Neural crest cell (in vitro differentiated cells): Measurements from ENCODE around the gene LSAMP. TPM values are rescaled to one million over a fixed set of nuclear protein-coding genes. Genes with fewer than 3 reads are reported as not detected.

Experiments used
- DNase-seq: peaks from one replicate; pipeline ENCODE4 v3.0.0; 2021; ENCODE audit warnings: low read depth, mixed read lengths, low spot score
- H3K27ac Mint-ChIP-seq: one replicate; pipeline ENCODE4 v1.8.0; 2021; ENCODE audit warnings: mild to moderate bottlenecking, mixed read lengths; ENCODE audit not compliant: unreplicated experiment
- H3K27me3 Mint-ChIP-seq: 2 replicates; pipeline ENCODE4 v1.8.0; 2021; ENCODE audit warnings: low read depth, mild to moderate bottlenecking, mixed read lengths
- H3K36me3 Mint-ChIP-seq: 2 replicates; pipeline ENCODE4 v1.8.0; 2021; ENCODE audit warnings: low read depth, mild to moderate bottlenecking, mixed read lengths
- H3K4me1 Mint-ChIP-seq: 2 replicates; pipeline ENCODE4 v1.8.0; 2021; ENCODE audit warnings: mixed read lengths
- H3K4me3 Mint-ChIP-seq: one replicate; pipeline ENCODE4 v1.8.0; 2021; ENCODE audit warnings: mild to moderate bottlenecking, mixed read lengths
- H3K9me3 Mint-ChIP-seq: 2 replicates; pipeline ENCODE4 v1.8.0; 2021; ENCODE audit warnings: mixed read lengths
- CTCF ChIP-seq: fragments of 200-600 bp; sonication (generic); conservative IDR thresholded peaks from 2 replicates; pipeline ENCODE4 v1.5.0; 2021; ENCODE audit warnings: antibody characterized with exemption, mild to moderate bottlenecking
- total RNA-seq: library from RNA; stranded (reverse); gene quantifications from 2 replicates; pipeline ENCODE4 v1.2.1, GENCODE V29; 2021

LSAMP gene
- total RNA-seq, 1 donor from 2014 or later, result 36.7 TPM

GRCh38 chr3:116474032-116474780 is 28.9 kb upstream of the LSAMP start:
- TF ChIP-seq CTCF, result no peak
- Mint-ChIP-seq H3K4me1 (peaks cover 7% of the 10 kb centered on the region), H3K36me3 (peaks cover 5% of the 10 kb centered on the region), H3K4me3 (no peak overlapping the region), H3K9me3 (peaks cover 5% of the 10 kb centered on the region), H3K27me3 (no peaks in the 10 kb centered on the region), H3K27ac (no peak overlapping the region)
- no peak for DNase-seq

- no peak for DNase-seq
- Mint-ChIP-seq H3K27me3 (no peaks in the 10 kb centered on the region), H3K4me3 (no peak overlapping the region), H3K36me3 (peaks cover 5% of the 10 kb centered on the region), H3K27ac (no peak overlapping the region), H3K4me1 (peaks cover 7% of the 10 kb centered on the region), H3K9me3 (peaks cover 5% of the 10 kb centered on the region)
- TF ChIP-seq CTCF, result no peak
These were observed 28.3 kb upstream of the LSAMP start for GRCh38 chr3:116473602-116474001.

- Mint-ChIP-seq H3K9me3 (no peaks in the 10 kb centered on the region), H3K36me3 (no peaks in the 10 kb centered on the region), H3K4me3 (no peak overlapping the region), H3K27ac (no peak overlapping the region), H3K4me1 (peaks cover 7% of the 10 kb centered on the region), H3K27me3 (no peaks in the 10 kb centered on the region)
- DNase-seq, result no peak
- TF ChIP-seq CTCF, result no peak
These were observed 25.4 kb upstream of the LSAMP start for GRCh38 chr3:116470605-116471197.

- Mint-ChIP-seq H3K27me3 (no peaks in the 10 kb centered on the region), H3K36me3 (no peaks in the 10 kb centered on the region), H3K4me3 (no peak overlapping the region), H3K27ac (no peak overlapping the region), H3K9me3 (no peaks in the 10 kb centered on the region), H3K4me1 (peaks cover 2% of the 10 kb centered on the region)
- no peak for DNase-seq
- TF ChIP-seq CTCF, result no peak
These were observed 24.3 kb upstream of the LSAMP start for GRCh38 chr3:116469546-116469945.

DNA sequence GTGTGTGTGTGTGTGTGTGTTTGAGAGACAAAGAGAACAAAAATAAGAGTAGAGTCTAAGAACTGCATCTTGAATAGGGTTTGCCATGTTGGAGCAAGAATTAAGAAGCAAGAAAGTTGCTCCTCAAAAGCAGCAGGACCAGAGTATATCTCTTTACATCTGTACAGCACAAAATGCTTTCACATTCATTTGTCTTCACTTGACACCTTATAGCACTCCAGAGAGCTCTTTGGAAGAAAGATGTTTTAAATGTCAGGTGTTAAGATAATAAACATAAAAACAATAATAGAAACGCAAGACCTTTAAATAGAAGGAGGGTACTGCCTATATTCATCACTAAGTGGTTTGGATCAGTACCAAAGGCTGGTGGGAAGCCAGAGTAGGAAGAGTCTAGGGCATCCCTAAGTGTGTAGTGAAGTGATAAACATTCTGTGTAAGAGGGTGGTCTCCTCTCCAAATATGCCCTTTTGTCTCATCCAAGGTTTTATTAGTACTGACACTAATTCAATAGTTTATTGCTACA is 19.1 kb upstream of the LSAMP start:
- H3K4me1 Mint-ChIP-seq, result no peaks in the 10 kb centered on the region
- H3K36me3 Mint-ChIP-seq, result no peaks in the 10 kb centered on the region
- H3K27ac Mint-ChIP-seq, result no peak overlapping the region
- no peak for DNase-seq
- H3K27me3 Mint-ChIP-seq, result no peaks in the 10 kb centered on the region
- no peaks in the 10 kb centered on the region for H3K9me3 Mint-ChIP-seq
- H3K4me3 Mint-ChIP-seq, result no peak overlapping the region
- TF ChIP-seq CTCF, result no peak
